ENCODE measurements around the gene SCO2. TPM values are rescaled to one million over a fixed set of nuclear protein-coding genes. Genes with fewer than 3 reads are reported as not detected.

SCO2 gene
- total RNA-seq, 2 experiments from 2014 or later, result 1.1 to 2.1 TPM

DNA sequence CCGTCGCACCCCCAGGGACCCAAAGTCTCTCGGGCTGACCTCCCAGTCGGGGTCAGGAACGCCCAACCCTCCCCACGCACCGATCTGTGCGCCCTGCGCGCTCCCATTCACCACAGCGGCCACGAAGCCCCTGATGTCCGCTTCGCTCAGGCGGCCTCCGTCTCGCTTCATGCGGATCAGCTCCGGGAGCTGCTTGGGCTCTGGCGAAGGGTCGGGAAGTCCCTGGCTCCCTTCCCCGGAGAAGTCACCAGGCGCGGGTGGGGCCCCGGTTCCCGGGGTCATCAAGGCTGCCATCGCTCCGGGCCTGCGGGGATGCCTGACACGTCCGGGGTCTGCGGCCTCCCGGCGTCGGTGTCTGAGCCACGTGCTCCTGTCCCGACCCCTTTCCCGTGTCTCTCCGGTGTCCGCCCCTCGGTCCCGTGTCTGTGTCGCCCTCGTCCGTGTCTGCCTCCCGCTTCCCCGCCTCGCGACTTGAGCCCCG is 4.1 kb upstream of the SCO2 start:
- H3K36me3 Mint-ChIP-seq (ENCODE audit: low read depth), result peaks cover 33% of the 10 kb centered on the region
- CTCF ChIA-PET, result interaction anchor here (0.9 to 2.9 kb wide), 6 partner anchors 10 to 162 kb away, joined by 3 to 13 read pairs (median 4); partner anchors contain the start of gene SYCE3
- intact Hi-C loops (cut with micrococcal nuclease), result no loop called here
- H3K4me3 Mint-ChIP-seq, result peak overlapping the region; percentile 84
- DNase-seq, result no peak
- H3K27ac Mint-ChIP-seq, result peak overlapping the region; percentile 93
- H3K27me3 Mint-ChIP-seq (ENCODE audit: low read depth), result no peaks in the 10 kb centered on the region
- H3K4me1 Mint-ChIP-seq (ENCODE audit: low read depth), result peaks cover 50% of the 10 kb centered on the region
- H3K9me3 Mint-ChIP-seq, result no peaks in the 10 kb centered on the region

DNA sequence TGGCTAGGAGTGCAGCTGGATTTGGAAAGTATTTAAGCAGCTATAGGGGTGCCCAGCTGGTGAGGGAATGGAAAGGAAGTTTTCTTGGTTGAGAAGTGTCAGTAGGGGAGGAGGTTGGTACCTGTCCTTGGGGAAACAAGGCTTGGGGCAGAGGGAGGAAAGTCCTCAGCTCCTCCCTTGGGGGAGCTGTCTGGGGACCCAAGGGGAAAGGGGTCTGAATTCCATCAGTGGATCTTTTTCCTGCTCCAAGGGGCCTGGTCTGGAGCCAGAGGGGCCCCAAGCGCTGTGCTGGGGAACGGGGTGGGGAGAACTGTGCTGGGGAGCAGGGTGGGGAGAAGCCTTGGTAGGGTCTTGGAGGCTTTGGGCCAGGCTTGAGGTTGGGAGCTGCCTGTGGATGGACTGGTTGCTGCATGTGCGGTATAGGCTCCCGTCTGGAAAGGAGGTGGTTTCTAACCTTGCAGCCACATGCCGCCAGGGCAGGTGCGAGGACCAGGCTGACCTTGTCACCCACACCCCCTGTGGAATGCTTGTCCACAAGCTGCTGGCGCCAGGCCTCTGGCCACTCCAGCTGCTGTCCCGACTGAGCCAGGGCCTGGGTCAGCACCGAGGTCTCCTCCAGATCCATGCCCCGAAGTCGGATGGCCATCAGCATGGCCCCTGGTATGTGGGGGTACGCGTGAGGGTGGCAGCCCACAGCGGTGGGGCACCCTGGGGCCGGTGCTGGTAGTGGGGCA is 3.5 kb upstream of the SCO2 start:
- intact Hi-C loops (cut with micrococcal nuclease), result no loop called here
- CTCF ChIA-PET, result interaction anchor here (0.9 to 2.9 kb wide), 7 partner anchors 10 to 163 kb away, joined by 3 to 13 read pairs (median 4); partner anchors contain the start of genes KLHDC7B and SYCE3
- H3K27me3 Mint-ChIP-seq (ENCODE audit: low read depth), result no peaks in the 10 kb centered on the region
- H3K4me1 Mint-ChIP-seq (ENCODE audit: low read depth), result peaks cover 45% of the 10 kb centered on the region
- H3K27ac Mint-ChIP-seq, result peak overlapping the region; percentile 93
- H3K9me3 Mint-ChIP-seq, result no peaks in the 10 kb centered on the region
- H3K36me3 Mint-ChIP-seq (ENCODE audit: low read depth), result peaks cover 34% of the 10 kb centered on the region
- DNase-seq, result no peak
- peak overlapping the region; percentile 84 for H3K4me3 Mint-ChIP-seq

DNA sequence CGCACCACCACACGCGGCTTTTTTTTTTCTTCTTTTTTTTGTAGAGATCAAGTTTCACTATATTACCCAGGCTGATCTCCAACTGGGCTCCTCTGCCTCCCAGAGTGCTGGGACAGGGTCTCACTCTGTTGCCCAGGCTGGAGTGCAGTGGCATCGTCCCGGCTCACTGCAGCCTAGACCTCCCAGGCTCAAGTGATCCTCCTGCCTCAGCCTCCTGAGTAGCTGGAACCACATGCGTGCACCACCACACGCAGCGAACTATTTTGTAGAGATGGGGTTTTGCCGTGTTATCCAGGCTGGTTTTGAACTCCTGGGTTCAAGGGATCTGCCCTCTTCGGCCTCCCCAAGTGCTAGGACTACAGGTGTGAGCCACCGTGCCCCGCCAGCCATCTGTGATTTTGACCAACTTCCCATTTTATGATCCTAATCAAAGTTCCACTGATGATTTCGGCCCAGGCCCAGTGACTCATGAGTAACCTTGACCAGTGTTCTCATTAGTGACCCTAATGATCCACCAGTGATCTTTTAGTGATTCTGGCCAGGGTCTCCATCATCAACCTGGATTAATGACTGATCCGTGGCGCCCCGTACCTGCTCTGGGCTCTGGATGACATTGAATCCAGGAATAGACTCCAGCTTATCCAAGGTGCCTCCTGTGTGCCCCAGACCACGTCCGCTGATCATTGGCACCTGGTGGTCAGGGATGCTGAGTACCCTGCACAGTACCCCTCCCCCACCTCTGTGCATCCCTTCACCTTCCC is 2.7 kb upstream of the SCO2 start:
- no peaks in the 10 kb centered on the region for H3K27me3 Mint-ChIP-seq (ENCODE audit: low read depth)
- H3K27ac Mint-ChIP-seq, result peak overlapping the region; percentile 93
- CTCF ChIA-PET, result interaction anchor here (0.6 to 2.9 kb wide), 10 partner anchors 11 to 286 kb away, joined by 3 to 13 read pairs (median 4); partner anchors contain the start of genes KLHDC7B and SYCE3
- H3K36me3 Mint-ChIP-seq (ENCODE audit: low read depth), result peaks cover 39% of the 10 kb centered on the region
- intact Hi-C loops (cut with micrococcal nuclease), result loop anchor here (2.0 kb wide), 2 partner anchors 17 to 55 kb away; partner anchors contain the start of genes CHKB and KLHDC7B
- no peak for DNase-seq
- H3K4me1 Mint-ChIP-seq (ENCODE audit: low read depth), result peaks cover 42% of the 10 kb centered on the region
- peak overlapping the region; percentile 84 for H3K4me3 Mint-ChIP-seq
- no peaks in the 10 kb centered on the region for H3K9me3 Mint-ChIP-seq

DNA sequence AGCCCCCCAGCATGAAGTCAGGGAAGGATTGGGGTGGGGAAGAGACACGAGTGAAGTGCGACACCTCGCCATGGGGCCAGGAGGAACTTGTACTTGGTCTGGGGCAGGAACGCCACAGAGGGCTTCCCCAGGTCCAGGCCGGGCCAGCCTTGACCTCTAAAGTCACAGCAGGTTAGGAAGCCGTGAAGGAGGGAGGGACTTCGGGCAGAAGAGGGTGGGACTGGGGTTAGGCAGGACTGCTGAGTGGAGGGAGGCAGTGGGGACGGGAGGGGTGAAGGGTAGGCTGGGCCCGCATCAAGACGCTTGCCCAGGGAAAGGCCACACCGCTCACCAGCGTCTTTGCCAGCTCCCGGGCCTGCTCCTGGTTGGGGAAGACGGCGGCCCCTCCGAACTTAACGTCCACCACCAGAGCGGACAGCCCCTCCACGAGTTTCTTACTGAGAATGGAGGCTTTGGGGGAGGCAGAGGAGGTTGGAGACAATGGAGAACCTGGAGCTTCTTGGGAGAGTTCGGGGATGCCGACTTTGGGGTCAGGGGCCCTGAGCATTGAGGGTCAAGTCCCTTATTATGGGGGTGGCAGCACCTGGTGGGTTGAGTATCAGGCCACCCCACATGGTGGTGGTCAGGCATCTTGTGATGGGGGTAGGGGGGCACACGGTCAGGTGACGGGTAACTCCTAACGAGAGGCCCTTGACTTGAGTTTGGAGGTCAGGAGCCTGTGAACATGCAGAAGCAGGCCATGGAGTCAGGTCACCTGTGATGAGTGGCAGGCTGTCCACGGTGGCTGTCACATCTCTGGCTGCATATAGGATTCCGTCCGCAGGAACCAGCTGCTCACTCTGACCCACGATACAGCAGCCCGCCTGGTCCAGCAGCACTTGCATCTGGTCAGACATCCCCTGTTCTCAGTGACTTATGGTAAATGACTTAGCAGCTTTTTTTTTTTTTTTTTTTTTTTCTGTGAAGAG is 1.7 kb upstream of the SCO2 start:
- peak overlapping the region; percentile 84 for H3K4me3 Mint-ChIP-seq
- H3K36me3 Mint-ChIP-seq (ENCODE audit: low read depth), result peaks cover 41% of the 10 kb centered on the region
- no peaks in the 10 kb centered on the region for H3K27me3 Mint-ChIP-seq (ENCODE audit: low read depth)
- CTCF ChIA-PET, result interaction anchor here (0.6 to 2.9 kb wide), 5 partner anchors 13 to 285 kb away, joined by 3 to 13 read pairs (median 4); no protein-coding TSS in a partner anchor
- H3K4me1 Mint-ChIP-seq (ENCODE audit: low read depth), result peaks cover 35% of the 10 kb centered on the region
- intact Hi-C loops (cut with micrococcal nuclease), result loop anchor here (2.0 kb wide), 2 partner anchors 18 to 56 kb away; partner anchors contain the start of genes CHKB and KLHDC7B
- H3K27ac Mint-ChIP-seq, result peak overlapping the region; percentile 93
- peak; percentile 71 for DNase-seq
- H3K9me3 Mint-ChIP-seq, result no peaks in the 10 kb centered on the region

DNA sequence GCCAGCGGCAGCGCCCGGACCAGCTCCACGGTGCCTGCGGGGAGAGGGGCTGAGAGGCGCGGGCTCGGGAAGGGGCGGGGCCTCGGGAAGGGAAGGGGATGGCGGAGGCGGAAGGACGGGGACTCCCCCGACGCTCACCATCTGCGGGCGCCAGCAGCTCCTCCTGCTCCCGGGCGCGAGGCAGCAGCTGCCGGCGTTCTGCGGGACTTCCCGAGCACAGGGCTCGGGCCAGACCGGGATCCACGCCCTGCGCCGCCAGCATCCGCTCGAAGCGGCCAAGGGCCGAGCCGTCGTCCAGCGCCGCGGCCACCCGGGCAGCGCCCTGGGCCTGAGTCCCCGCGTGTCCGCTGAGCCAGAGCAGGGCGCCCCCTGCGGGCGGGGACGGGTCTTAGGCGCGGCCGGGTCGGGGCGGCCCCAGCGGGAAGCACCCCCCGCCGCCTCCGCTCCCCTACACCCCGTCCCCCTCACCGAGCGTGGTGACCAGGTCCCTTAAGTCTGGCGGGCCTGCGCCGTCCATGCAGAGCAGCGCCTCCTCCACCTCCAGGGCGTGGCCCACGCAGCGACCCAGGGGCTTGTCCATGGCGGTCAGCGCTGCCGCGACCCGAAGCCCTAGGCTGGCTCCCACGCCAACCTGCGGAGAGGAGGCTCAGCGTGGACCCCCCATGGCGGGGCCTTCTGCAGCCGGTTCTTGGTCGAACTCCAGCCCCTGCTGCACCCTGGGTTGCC is 873 bp upstream of the SCO2 start:
- Mint-ChIP-seq H3K4me1 (ENCODE audit: low read depth) (peaks cover 35% of the 10 kb centered on the region), H3K27me3 (ENCODE audit: low read depth) (no peaks in the 10 kb centered on the region), H3K9me3 (no peaks in the 10 kb centered on the region), H3K36me3 (ENCODE audit: low read depth) (peaks cover 41% of the 10 kb centered on the region), H3K4me3 (peak overlapping the region; percentile 84), H3K27ac (peak overlapping the region; percentile 93)
- CTCF ChIA-PET, result interaction anchor here (0.6 to 2.9 kb wide), 31 partner anchors 9 to 284 kb away, joined by 3 to 39 read pairs (median 5); partner anchors contain the start of genes CHKB, HDAC10, KLHDC7B and LMF2
- intact Hi-C loops (cut with micrococcal nuclease), result loop anchor here (2.0 kb wide), 2 partner anchors 19 to 57 kb away; partner anchors contain the start of genes CHKB and KLHDC7B
- DNase-seq, result peak; percentile 95

DNA sequence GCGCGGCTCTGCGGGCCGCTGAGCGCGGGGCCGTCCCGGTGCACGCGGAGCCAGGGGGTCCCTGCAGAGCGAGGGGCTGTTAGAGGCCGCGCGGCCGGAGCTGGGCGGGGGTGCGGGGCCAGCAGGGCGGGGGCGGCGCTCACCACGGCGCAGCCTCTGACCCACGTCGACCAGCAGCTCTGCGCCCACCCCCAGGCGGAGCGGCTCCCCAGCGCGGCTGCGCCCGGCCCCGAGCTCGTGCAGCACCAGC is 385 bp upstream of the SCO2 start:
- Mint-ChIP-seq H3K4me1 (ENCODE audit: low read depth) (peaks cover 35% of the 10 kb centered on the region), H3K27ac (peak overlapping the region; percentile 80), H3K4me3 (peak overlapping the region; percentile 97), H3K9me3 (no peaks in the 10 kb centered on the region), H3K36me3 (ENCODE audit: low read depth) (peaks cover 39% of the 10 kb centered on the region), H3K27me3 (ENCODE audit: low read depth) (no peaks in the 10 kb centered on the region)
- intact Hi-C loops (cut with micrococcal nuclease), result loop anchor here (1.0 to 2.0 kb wide), 8 partner anchors 13 to 565 kb away; partner anchors contain the start of genes ARSA, CHKB, KLHDC7B and NCAPH2
- CTCF ChIA-PET, result interaction anchor here (0.6 to 2.9 kb wide), 31 partner anchors 9 to 283 kb away, joined by 3 to 39 read pairs (median 5); partner anchors contain the start of genes CHKB, HDAC10, KLHDC7B and LMF2
- DNase-seq, result no peak

DNA sequence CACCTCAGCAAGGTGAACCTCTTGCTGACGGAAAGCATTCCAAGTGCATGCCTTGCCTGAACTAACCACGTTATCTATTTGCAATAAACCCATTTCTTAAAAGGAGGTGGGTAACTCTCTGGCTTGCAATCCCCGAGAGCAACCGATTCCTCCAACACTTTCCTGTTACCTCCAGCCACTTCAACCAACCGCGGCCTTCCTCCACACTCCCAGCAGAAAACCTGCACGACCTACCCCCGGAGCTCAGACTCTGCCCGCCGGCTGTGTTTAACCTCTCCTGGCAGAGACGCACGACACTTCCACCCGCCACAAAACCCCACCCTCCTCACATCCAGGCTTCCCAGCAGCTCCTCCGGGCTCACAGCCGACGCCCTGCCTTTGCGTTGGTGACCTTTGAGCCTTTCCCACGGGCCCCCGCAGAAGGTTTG is 708 bp downstream of the SCO2 start:
- H3K4me3 Mint-ChIP-seq, result peak overlapping the region; percentile 97
- no peaks in the 10 kb centered on the region for H3K27me3 Mint-ChIP-seq (ENCODE audit: low read depth)
- intact Hi-C loops (cut with micrococcal nuclease), result loop anchor here (1.0 to 2.0 kb wide), 6 partner anchors 14 to 564 kb away; partner anchors contain the start of genes ARSA, NCAPH2, PIM3 and SYCE3
- peaks cover 42% of the 10 kb centered on the region for H3K36me3 Mint-ChIP-seq (ENCODE audit: low read depth)
- H3K4me1 Mint-ChIP-seq (ENCODE audit: low read depth), result peaks cover 35% of the 10 kb centered on the region
- CTCF ChIA-PET, result interaction anchor here (1.3 to 2.9 kb wide), 8 partner anchors 10 to 273 kb away, joined by 4 to 39 read pairs (median 12); partner anchors contain the start of genes HDAC10, LMF2 and NCAPH2
- no peaks in the 10 kb centered on the region for H3K9me3 Mint-ChIP-seq
- peak; percentile 39 for DNase-seq
- H3K27ac Mint-ChIP-seq, result peak overlapping the region; percentile 86

DNA sequence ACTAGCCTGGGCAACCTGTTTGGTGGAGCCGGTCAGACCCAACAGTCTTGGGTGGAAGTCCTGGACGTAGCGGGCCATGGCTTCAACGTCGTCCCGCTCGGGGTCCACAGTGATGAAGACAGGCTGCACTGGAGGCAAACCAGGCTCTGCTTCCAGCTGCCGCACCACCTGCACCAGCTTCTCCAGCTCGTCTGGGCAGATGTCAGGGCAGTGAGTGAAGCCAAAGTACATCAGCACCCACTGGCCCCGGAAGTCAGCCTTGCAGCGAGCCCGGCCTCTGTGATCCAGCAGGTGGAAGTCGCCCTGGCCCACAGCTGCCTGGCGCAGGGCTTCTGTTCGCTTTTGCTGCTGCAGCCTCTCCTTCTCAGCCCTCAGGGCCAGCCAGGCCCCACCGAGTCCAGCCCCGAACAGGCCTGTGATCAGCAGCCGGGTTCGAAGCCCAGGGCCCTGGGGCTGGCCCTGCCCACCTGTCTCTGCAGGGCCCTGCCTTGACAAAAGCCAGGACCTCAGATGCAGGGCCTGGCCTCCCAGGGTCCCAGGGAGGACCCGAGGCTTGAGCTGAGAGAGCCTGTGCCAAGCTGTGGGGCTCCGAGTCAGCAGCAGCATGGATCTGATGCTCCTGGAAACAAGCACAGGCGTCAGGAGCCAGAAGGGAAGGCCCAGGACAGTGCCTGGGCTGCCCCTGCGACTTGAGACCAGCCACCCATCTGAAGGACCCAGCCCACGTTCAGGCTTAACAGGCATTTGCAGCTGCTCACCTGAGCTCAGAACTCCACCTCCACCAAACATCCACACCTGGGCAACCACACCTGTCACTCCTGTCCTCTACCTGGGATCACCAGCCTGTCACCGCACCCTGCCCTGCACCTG is 1.4 kb downstream of the SCO2 start:
- H3K36me3 Mint-ChIP-seq (ENCODE audit: low read depth), result peaks cover 45% of the 10 kb centered on the region
- H3K4me3 Mint-ChIP-seq, result peak overlapping the region; percentile 97
- DNase-seq, result no peak
- intact Hi-C loops (cut with micrococcal nuclease), result loop anchor here (2.0 kb wide), 1 partner anchor 15 kb away; no protein-coding TSS in a partner anchor
- peak overlapping the region; percentile 86 for H3K27ac Mint-ChIP-seq
- H3K4me1 Mint-ChIP-seq (ENCODE audit: low read depth), result peaks cover 34% of the 10 kb centered on the region
- CTCF ChIA-PET, result interaction anchor here (1.0 to 2.9 kb wide), 5 partner anchors 14 to 97 kb away, joined by 3 to 39 read pairs (median 22); partner anchors contain the start of genes LMF2 and NCAPH2
- H3K27me3 Mint-ChIP-seq (ENCODE audit: low read depth), result no peaks in the 10 kb centered on the region
- H3K9me3 Mint-ChIP-seq, result no peaks in the 10 kb centered on the region

DNA sequence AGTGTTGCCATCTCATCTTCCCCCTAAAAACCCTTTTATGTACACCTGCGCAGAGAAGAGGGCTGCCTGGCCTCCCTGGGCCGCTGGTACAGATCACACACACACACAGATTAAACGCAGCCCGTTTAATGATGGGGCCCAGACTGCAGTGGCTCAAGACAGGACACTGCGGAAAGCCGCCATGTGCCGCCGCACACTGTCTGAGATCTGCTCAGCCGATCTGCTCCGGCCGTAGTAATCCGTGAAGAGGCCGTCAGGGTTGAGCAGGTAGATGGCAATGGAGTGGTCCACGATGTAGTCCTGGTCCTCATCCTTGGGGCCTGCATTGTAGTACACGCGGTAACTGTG is 2.0 kb downstream of the SCO2 start:
- Mint-ChIP-seq H3K36me3 (ENCODE audit: low read depth) (peaks cover 42% of the 10 kb centered on the region), H3K4me1 (ENCODE audit: low read depth) (peaks cover 28% of the 10 kb centered on the region), H3K4me3 (peak overlapping the region; percentile 97), H3K9me3 (no peaks in the 10 kb centered on the region), H3K27me3 (ENCODE audit: low read depth) (no peaks in the 10 kb centered on the region), H3K27ac (no peak overlapping the region)
- CTCF ChIA-PET, result interaction anchor here (1.0 kb wide), 1 partner anchor 97 kb away, joined by 3 read pairs; no protein-coding TSS in a partner anchor
- no peak for DNase-seq
- intact Hi-C loops (cut with micrococcal nuclease), result no loop called here
